GM12878 (cell line): ENCODE data around the gene DMAC1. TPM values are rescaled to one million over a fixed set of nuclear protein-coding genes. Genes with fewer than 3 reads are reported as not detected.

Experiments
- ATAC-seq: fragments of 200-7000 bp; cut with Tn5 transposase; 3 replicates; pipeline ENCODE4 v1.9.1; 2020; ENCODE audit warnings: mild to moderate bottlenecking, moderate library complexity
- BruUV-seq: library from RNA; stranded (reverse); fragments of 400-500 nt; replicated peaks from 2 replicates; lab custom pipeline; 2021; lab: Mats Ljungman, UMichigan
- CTCF ChIA-PET: fragments of 300-600 bp; sonication (Branson Sonifier 250); formaldehyde crosslinking; extraction: SDS; loops from one replicate; lab custom pipeline; 2021; ENCODE audit warnings: inconsistent platforms; lab: Yijun Ruan, JAX
- POLR2A ChIA-PET: fragments of 350-600 bp; formaldehyde crosslinking; extraction: SDS; loops from one replicate; lab custom pipeline; 2021; ENCODE audit warnings: inconsistent platforms; lab: Charles Lee
- RAD21 ChIA-PET: fragments of 300-600 bp; sonication (Branson Sonifier 250); formaldehyde crosslinking; loops from one replicate; lab custom pipeline; 2023; ENCODE audit warnings: antibody characterized with exemption; ENCODE audit not compliant: unreplicated experiment; lab: Charles Lee
- SMC1A ChIA-PET: fragments of 300-600 bp; sonication (Branson Sonifier 250); formaldehyde crosslinking; loops from one replicate; lab custom pipeline; 2023; ENCODE audit not compliant: unreplicated experiment, uncharacterized antibody; lab: Charles Lee
- DNase-seq: peaks from one replicate; pipeline ENCODE4 v3.0.0-alpha.2; 2011; ENCODE audit warnings: low read depth, low spot score
- FAIRE-seq: peaks from 3 replicates; lab custom pipeline; 2011; peaks lifted over from hg19 to GRCh38; lab: Jason Lieb, UNC
- H2AFZ ChIP-seq: 2 replicates; pipeline ENCODE4 v1.6.0; 2011; ENCODE audit warnings: low read depth, low read length, control low read depth; ENCODE audit not compliant: control insufficient read depth
- H3K27ac ChIP-seq: 2 replicates; pipeline ENCODE4 v1.5.1; 2011; ENCODE audit warnings: control low read depth; ENCODE audit not compliant: control insufficient read depth, insufficient read depth
- H3K27me3 ChIP-seq, 2 experiments: replicated peaks in 1 of 2; 2 replicates each; pipeline versions ENCODE4 v1.6.0 to v1.6.1; 2011; ENCODE audit warnings: low read length in 1 of 2; ENCODE audit not compliant: control insufficient read depth in 2 of 2, insufficient read depth in 2 of 2
- H3K36me3 ChIP-seq, 2 experiments: 2 replicates each; pipeline ENCODE4 v1.5.1; 2011; ENCODE audit warnings: low read length in 1 of 2; ENCODE audit not compliant: control insufficient read depth in 2 of 2, insufficient read depth in 2 of 2
- H3K4me1 ChIP-seq: 2 replicates; pipeline ENCODE4 v1.6.1; 2011; ENCODE audit warnings: mild to moderate bottlenecking, low read length, moderate library complexity, mixed read lengths; ENCODE audit not compliant: control insufficient read depth, insufficient read depth
- H3K4me2 ChIP-seq: 2 replicates; pipeline ENCODE4 v1.6.0; 2011; ENCODE audit warnings: control low read depth; ENCODE audit not compliant: control insufficient read depth, insufficient read depth
- H3K4me3 ChIP-seq: fragments of 200-600 bp; sonication (generic); 2 replicates; pipeline ENCODE4 v1.5.1; 2016
- H3K79me2 ChIP-seq: 2 replicates; pipeline ENCODE4 v1.6.0; 2011; ENCODE audit warnings: low read length; ENCODE audit not compliant: control insufficient read depth, insufficient read depth
- H3K9ac ChIP-seq: 2 replicates; pipeline ENCODE4 v1.8.0; 2011; ENCODE audit warnings: low read length, control low read depth, mixed read lengths; ENCODE audit not compliant: control insufficient read depth, insufficient read depth
- H3K9me3 ChIP-seq: replicated peaks from 3 replicates; pipeline ENCODE4 v1.5.1; 2011; ENCODE audit warnings: mild to moderate bottlenecking, low read length; ENCODE audit not compliant: control insufficient read depth, insufficient read depth
- H4K20me1 ChIP-seq: 2 replicates; pipeline ENCODE4 v1.6.0; 2011; ENCODE audit not compliant: control insufficient read depth, insufficient read depth
- EED ChIP-seq: sonication (generic); IDR thresholded peaks from 2 replicates; pipeline ENCODE4 v1.6.1; 2016; ENCODE audit warnings: antibody characterized with exemption, low read depth
- KLF5 ChIP-seq: fragments of 450-650 bp; IDR thresholded peaks from 2 replicates; pipeline ENCODE4 v1.6.1; 2014; ENCODE audit warnings: mild to moderate bottlenecking; ENCODE audit not compliant: partially characterized antibody
- MYB ChIP-seq: fragments of 150-350 bp; IDR thresholded peaks from 2 replicates; pipeline ENCODE4 v1.6.1; 2014; ENCODE audit warnings: mild to moderate bottlenecking, low read depth, low read length, borderline replicate concordance
- NFXL1 ChIP-seq: fragments of 450-650 bp; IDR thresholded peaks from 2 replicates; pipeline ENCODE4 v1.6.1; 2017; ENCODE audit warnings: antibody characterized with exemption, mild to moderate bottlenecking, borderline replicate concordance
- POLR2AphosphoS5 ChIP-seq: IDR thresholded peaks from 2 replicates; pipeline ENCODE4 v1.6.1; 2011; ENCODE audit warnings: mild to moderate bottlenecking, low read length, inconsistent platforms
- RAD51 ChIP-seq: fragments of 450-650 bp; IDR thresholded peaks from 2 replicates; pipeline ENCODE4 v1.6.1; 2016; ENCODE audit warnings: moderate library complexity, mild to moderate bottlenecking, inconsistent platforms
- RBBP5 ChIP-seq: fragments of 200-600 bp; sonication (generic); conservative IDR thresholded peaks from 2 replicates; pipeline ENCODE4 v1.6.1; 2016
- RELA ChIP-seq: fragments of 450-650 bp; IDR thresholded peaks from 2 replicates; pipeline ENCODE4 v1.8.0; 2014; ENCODE audit warnings: borderline replicate concordance; ENCODE audit not compliant: partially characterized antibody
- TARDBP ChIP-seq: IDR thresholded peaks from 2 replicates; pipeline ENCODE4 v1.6.1; 2016; ENCODE audit warnings: borderline replicate concordance
- TCF3 ChIP-seq: IDR thresholded peaks from 2 replicates; pipeline ENCODE4 v1.6.1; 2012; ENCODE audit warnings: low read depth, mild to moderate bottlenecking, low read length, borderline replicate concordance; ENCODE audit not compliant: insufficient read depth
- in situ Hi-C: fragments of 300-500 bp; cut with MboI; formaldehyde crosslinking; loops from 9 replicates; pipeline ENCODE4 v1.14.3; 2018; ENCODE audit warnings: mixed read lengths
- intact Hi-C: fragments of 100-400 bp; cut with micrococcal nuclease; formaldehyde crosslinking; loops from one replicate; pipeline ENCODE4 v1.14.2; 2022; ENCODE audit not compliant: unreplicated experiment
- polyA plus RNA-seq, 11 experiments: library from polyadenylated mRNA; depleted of rRNA in 4 of 11; unstranded in 6 of 11; stranded (reverse) in 5 of 11; fragments of >200 nt; fragmentation: Nextera tagmentation in 4 of 11; fragmentation: Illumina TruSeq in 1 of 11; extraction: Ambion mirVana in 4 of 11; extraction: Trizol in 1 of 11; gene quantifications; 1 replicate in 1 of 11; 2 replicates in 10 of 11; pipeline versions ENCODE4 v1.2.1 to v1.2.3, GENCODE V29; 2011 to 2016; ENCODE audit warnings: inconsistent platforms in 2 of 11, missing spikeins in 2 of 11, low read depth in 1 of 11
- total RNA-seq, 4 experiments: library from RNA; depleted of rRNA in 3 of 4; stranded (reverse); fragments of >200 nt in 3 of 4; fragmentation: Illumina TruSeq in 1 of 4; extraction: Trizol in 1 of 4; gene quantifications; 2 replicates each; pipeline versions ENCODE4 v1.2.1 to v1.2.3, GENCODE V29; 2013 to 2021
- TF ChIP-seq, protein P1 (sequence below): fragments of 450-650 bp; IDR thresholded peaks from 2 replicates; pipeline ENCODE4 v1.6.1; 2018; ENCODE audit warnings: borderline replicate concordance, mild to moderate bottlenecking; ENCODE audit not compliant: partially characterized antibody
- TF ChIP-seq, protein P2 (sequence below): fragments of 450-650 bp; IDR thresholded peaks from 2 replicates; pipeline ENCODE4 v1.6.1; 2017; ENCODE audit warnings: low read depth, mild to moderate bottlenecking, moderate library complexity
- TF ChIP-seq, protein P3 (sequence below): IDR thresholded peaks from 2 replicates; pipeline ENCODE4 v1.6.1; 2012; ENCODE audit warnings: mild to moderate bottlenecking, low read depth, low read length
- TF ChIP-seq, protein P4 (sequence below): fragments of 450-650 bp; conservative IDR thresholded peaks from 2 replicates; pipeline ENCODE4 v1.6.1; 2017; ENCODE audit warnings: mild to moderate bottlenecking, moderate library complexity

Gene DMAC1
- total and polyA plus RNA-seq, 10 of the 15 experiments (the other 5 are each of a cell fraction or from before 2014, with no cell fraction given): 16.0 to 123 (median 44.5) TPM

DNA sequence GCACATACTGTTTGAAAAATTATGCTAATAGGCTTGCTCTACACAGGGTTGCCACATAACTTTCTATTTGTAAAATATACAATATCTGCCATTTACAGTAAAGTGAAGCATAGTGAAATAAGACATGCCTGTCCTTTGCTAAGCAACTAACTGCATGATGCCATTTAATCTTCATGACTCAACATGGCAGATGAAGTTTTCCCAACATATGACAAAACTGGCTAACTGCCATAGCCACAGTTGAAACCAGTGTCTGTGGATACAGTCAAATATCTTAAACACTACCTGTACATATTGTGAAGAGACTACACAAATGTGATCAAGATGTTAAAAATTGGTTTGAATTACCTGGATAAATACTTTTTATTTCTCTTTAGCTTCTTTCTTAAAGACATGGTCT lies 3.1 kb upstream of the DMAC1 start:
- Histone ChIP-seq H3K4me3 (no peak overlapping the region), H3K79me2 (peaks cover 10% of the 10 kb centered on the region), H2AFZ (no peak overlapping the region), H3K27me3 (no peaks in the 10 kb centered on the region), H3K4me1 (no peaks in the 10 kb centered on the region), H3K4me2 (no peak overlapping the region), H3K9ac (no peak overlapping the region), H3K27ac (no peak overlapping the region), H3K36me3 (no peaks in the 10 kb centered on the region), H3K9me3 (no peaks in the 10 kb centered on the region), H4K20me1 (no peaks in the 10 kb centered on the region)
- ATAC-seq: no peak
- SMC1A ChIA-PET: no interaction called here
- intact Hi-C loops (no loop called here), in situ Hi-C loops (no loop called here)
- no TSS peak for BruUV-seq
- no peak for FAIRE-seq
- RAD21 ChIA-PET: no interaction called here
- no peak for DNase-seq
- POLR2A ChIA-PET: no interaction called here
- CTCF ChIA-PET: no interaction called here
- TF ChIP-seq POLR2AphosphoS5 (no peak), RAD51 (no peak), TARDBP (no peak), EED (no peak), NFXL1 (no peak), TCF3 (no peak), RBBP5 (no peak), KLF5 (no peak), RELA (no peak), MYB (no peak)
- TF ChIP-seq, protein P1, sequence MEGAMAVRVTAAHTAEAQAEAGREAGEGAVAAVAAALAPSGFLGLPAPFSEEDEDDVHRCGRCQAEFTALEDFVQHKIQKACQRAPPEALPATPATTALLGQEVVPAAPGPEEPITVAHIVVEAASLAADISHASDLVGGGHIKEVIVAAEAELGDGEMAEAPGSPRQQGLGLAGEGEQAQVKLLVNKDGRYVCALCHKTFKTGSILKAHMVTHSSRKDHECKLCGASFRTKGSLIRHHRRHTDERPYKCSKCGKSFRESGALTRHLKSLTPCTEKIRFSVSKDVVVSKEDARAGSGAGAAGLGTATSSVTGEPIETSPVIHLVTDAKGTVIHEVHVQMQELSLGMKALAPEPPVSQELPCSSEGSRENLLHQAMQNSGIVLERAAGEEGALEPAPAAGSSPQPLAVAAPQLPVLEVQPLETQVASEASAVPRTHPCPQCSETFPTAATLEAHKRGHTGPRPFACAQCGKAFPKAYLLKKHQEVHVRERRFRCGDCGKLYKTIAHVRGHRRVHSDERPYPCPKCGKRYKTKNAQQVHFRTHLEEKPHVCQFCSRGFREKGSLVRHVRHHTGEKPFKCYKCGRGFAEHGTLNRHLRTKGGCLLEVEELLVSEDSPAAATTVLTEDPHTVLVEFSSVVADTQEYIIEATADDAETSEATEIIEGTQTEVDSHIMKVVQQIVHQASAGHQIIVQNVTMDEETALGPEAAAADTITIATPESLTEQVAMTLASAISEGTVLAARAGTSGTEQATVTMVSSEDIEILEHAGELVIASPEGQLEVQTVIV: no peak
- TF ChIP-seq, protein P2, sequence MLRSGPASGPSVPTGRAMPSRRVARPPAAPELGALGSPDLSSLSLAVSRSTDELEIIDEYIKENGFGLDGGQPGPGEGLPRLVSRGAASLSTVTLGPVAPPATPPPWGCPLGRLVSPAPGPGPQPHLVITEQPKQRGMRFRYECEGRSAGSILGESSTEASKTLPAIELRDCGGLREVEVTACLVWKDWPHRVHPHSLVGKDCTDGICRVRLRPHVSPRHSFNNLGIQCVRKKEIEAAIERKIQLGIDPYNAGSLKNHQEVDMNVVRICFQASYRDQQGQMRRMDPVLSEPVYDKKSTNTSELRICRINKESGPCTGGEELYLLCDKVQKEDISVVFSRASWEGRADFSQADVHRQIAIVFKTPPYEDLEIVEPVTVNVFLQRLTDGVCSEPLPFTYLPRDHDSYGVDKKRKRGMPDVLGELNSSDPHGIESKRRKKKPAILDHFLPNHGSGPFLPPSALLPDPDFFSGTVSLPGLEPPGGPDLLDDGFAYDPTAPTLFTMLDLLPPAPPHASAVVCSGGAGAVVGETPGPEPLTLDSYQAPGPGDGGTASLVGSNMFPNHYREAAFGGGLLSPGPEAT: no peak
- TF ChIP-seq, protein P3, sequence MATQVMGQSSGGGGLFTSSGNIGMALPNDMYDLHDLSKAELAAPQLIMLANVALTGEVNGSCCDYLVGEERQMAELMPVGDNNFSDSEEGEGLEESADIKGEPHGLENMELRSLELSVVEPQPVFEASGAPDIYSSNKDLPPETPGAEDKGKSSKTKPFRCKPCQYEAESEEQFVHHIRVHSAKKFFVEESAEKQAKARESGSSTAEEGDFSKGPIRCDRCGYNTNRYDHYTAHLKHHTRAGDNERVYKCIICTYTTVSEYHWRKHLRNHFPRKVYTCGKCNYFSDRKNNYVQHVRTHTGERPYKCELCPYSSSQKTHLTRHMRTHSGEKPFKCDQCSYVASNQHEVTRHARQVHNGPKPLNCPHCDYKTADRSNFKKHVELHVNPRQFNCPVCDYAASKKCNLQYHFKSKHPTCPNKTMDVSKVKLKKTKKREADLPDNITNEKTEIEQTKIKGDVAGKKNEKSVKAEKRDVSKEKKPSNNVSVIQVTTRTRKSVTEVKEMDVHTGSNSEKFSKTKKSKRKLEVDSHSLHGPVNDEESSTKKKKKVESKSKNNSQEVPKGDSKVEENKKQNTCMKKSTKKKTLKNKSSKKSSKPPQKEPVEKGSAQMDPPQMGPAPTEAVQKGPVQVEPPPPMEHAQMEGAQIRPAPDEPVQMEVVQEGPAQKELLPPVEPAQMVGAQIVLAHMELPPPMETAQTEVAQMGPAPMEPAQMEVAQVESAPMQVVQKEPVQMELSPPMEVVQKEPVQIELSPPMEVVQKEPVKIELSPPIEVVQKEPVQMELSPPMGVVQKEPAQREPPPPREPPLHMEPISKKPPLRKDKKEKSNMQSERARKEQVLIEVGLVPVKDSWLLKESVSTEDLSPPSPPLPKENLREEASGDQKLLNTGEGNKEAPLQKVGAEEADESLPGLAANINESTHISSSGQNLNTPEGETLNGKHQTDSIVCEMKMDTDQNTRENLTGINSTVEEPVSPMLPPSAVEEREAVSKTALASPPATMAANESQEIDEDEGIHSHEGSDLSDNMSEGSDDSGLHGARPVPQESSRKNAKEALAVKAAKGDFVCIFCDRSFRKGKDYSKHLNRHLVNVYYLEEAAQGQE: no peak
- TF ChIP-seq, protein P4, sequence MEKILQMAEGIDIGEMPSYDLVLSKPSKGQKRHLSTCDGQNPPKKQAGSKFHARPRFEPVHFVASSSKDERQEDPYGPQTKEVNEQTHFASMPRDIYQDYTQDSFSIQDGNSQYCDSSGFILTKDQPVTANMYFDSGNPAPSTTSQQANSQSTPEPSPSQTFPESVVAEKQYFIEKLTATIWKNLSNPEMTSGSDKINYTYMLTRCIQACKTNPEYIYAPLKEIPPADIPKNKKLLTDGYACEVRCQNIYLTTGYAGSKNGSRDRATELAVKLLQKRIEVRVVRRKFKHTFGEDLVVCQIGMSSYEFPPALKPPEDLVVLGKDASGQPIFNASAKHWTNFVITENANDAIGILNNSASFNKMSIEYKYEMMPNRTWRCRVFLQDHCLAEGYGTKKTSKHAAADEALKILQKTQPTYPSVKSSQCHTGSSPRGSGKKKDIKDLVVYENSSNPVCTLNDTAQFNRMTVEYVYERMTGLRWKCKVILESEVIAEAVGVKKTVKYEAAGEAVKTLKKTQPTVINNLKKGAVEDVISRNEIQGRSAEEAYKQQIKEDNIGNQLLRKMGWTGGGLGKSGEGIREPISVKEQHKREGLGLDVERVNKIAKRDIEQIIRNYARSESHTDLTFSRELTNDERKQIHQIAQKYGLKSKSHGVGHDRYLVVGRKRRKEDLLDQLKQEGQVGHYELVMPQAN: no peak
